Stimulated activated CD8-positive, alpha-beta memory T cell treated with anti-CD3 and anti-CD28 coated beads, Interleukin-2, amount 100 ng/mL, for 1 hour (primary cell): ENCODE data around the gene PTPN13.

Experiments used
- DNase-seq, 2 donors: peaks; one replicate each; pipeline ENCODE4 v3.0.0-alpha.2; 2020; ENCODE audit warnings: low read depth in 2 of 2

Gene PTPN13

GRCh38 chr4:86592553-86593249, 1.4 kb upstream of the PTPN13 start:
- DNase-seq: no peak

GRCh38 chr4:86594559-86595425, 677 bp downstream of the PTPN13 start:
- DNase-seq: no peak

- DNase-seq: no peak
These were observed 1.3 kb downstream of the PTPN13 start for GRCh38 chr4:86595426-86595805.

- DNase-seq: no peak
These were observed 2.7 kb downstream of the PTPN13 start for GRCh38 chr4:86596807-86597206.

- DNase-seq: no peak
These were observed 6.0 kb downstream of the PTPN13 start for GRCh38 chr4:86600007-86600653.

GRCh38 chr4:86603311-86603885, 9.3 kb downstream of the PTPN13 start:
- no peak for DNase-seq

- no peak for DNase-seq
These were observed 12.7 kb downstream of the PTPN13 start for GRCh38 chr4:86606809-86607208.

GRCh38 chr4:86608757-86609375, 14.8 kb downstream of the PTPN13 start:
- no peak for DNase-seq

GRCh38 chr4:86611757-86612156, 17.6 kb downstream of the PTPN13 start:
- no peak for DNase-seq

- DNase-seq: no peak
These were observed 19.6 kb downstream of the PTPN13 start for GRCh38 chr4:86613734-86614133.

GRCh38 chr4:86614865-86615264, 20.8 kb downstream of the PTPN13 start:
- no peak for DNase-seq

GRCh38 chr4:86615501-86615900, 21.4 kb downstream of the PTPN13 start:
- DNase-seq: no peak

GRCh38 chr4:86619656-86620055, 25.5 kb downstream of the PTPN13 start:
- DNase-seq: no peak

- DNase-seq: no peak
These were observed 27.3 kb downstream of the PTPN13 start for GRCh38 chr4:86621435-86621834.

- DNase-seq: no peak
These were observed 32.0 kb downstream of the PTPN13 start for GRCh38 chr4:86626066-86626465.

GRCh38 chr4:86627462-86628135, 33.5 kb downstream of the PTPN13 start:
- DNase-seq: no peak

- DNase-seq: no peak
These were observed 36.5 kb downstream of the PTPN13 start for GRCh38 chr4:86630629-86631028.

GRCh38 chr4:86631166-86631565, 37.1 kb downstream of the PTPN13 start:
- DNase-seq: no peak

GRCh38 chr4:86633854-86634253, 39.7 kb downstream of the PTPN13 start:
- no peak for DNase-seq

- DNase-seq: no peak
These were observed 46.4 kb downstream of the PTPN13 start for GRCh38 chr4:86640469-86640868.

- no peak for DNase-seq
These were observed 47.5 kb downstream of the PTPN13 start for GRCh38 chr4:86641516-86642090.
